Upper lobe of right lung (tissue), 1 donor: ENCODE data around the gene KIAA1614. TPM values are rescaled to one million over a fixed set of nuclear protein-coding genes. Genes with fewer than 3 reads are reported as not detected.

ENCODE experiments used
- ATAC-seq: fragments of 200-7000 bp; cut with Tn5 transposase; one replicate; pipeline ENCODE4 v1.9.1; 2020; ENCODE audit warnings: mild to moderate bottlenecking, moderate library complexity
- DNase-seq: peaks from one replicate; pipeline ENCODE4 v3.0.0-alpha.2; 2020
- H3K27ac ChIP-seq: fragments of 200-600 bp; one replicate; pipeline ENCODE4 v1.8.0; 2022
- H3K27me3 ChIP-seq: fragments of 200-600 bp; one replicate; pipeline ENCODE4 v1.8.0; 2022; ENCODE audit warnings: mild to moderate bottlenecking
- H3K36me3 ChIP-seq: fragments of 200-600 bp; one replicate; pipeline ENCODE4 v1.8.0; 2022
- H3K4me1 ChIP-seq: fragments of 200-600 bp; one replicate; pipeline ENCODE4 v1.8.0; 2022
- H3K4me3 ChIP-seq: fragments of 200-600 bp; one replicate; pipeline ENCODE4 v1.8.0; 2022; ENCODE audit warnings: mild to moderate bottlenecking
- H3K9me3 ChIP-seq: fragments of 200-600 bp; one replicate; pipeline ENCODE4 v1.8.0; 2022
- intact Hi-C: fragments of 100-400 bp; cut with DNase I; formaldehyde crosslinking; loops from one replicate; pipeline ENCODE4 v1.11.0; 2022
- total RNA-seq: library from RNA; stranded (reverse); fragmentation: NEBNext Ultra II Directional; extraction: Animal tissue kit (Norgen Biotek cat#: 25700); gene quantifications from one replicate; pipeline ENCODE4 v1.2.1, GENCODE V29; 2021
- TF ChIP-seq, protein P1 (sequence below): fragments of 200-600 bp; IDR thresholded peaks from one replicate; pipeline ENCODE4 v1.8.0; 2022; ENCODE audit warnings: antibody characterized with exemption
- donor health status: DM: no; HTN: yes; CAD: no; lungs with severe emphysema.

Gene KIAA1614
- total RNA-seq, 1 donor from 2014 or later = 5.5 TPM

DNA sequence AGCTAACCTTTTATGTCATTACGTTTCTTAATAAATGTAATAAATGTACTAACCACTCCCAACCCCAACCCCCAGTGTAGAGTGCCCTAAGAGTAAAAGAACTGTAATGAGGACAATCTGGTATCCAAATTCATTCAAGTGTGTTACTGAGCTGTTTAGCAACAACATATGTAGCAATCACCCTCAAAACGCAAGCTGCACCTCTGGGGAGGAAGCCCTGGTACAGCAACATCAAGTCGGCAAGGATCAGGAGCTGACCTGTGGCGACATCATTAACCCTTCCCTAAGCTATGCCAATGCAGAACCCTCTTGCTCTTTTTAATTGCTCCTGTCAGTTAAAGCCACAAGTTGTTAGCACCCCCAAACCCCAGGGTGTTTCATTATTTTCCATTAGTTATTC is 62.9 kb downstream of the KIAA1614 start:
- no peak overlapping the region for H3K4me3 ChIP-seq
- no peak overlapping the region for H3K27ac ChIP-seq
- no peaks in the 10 kb centered on the region for H3K27me3 ChIP-seq
- TF ChIP-seq, protein P1, sequence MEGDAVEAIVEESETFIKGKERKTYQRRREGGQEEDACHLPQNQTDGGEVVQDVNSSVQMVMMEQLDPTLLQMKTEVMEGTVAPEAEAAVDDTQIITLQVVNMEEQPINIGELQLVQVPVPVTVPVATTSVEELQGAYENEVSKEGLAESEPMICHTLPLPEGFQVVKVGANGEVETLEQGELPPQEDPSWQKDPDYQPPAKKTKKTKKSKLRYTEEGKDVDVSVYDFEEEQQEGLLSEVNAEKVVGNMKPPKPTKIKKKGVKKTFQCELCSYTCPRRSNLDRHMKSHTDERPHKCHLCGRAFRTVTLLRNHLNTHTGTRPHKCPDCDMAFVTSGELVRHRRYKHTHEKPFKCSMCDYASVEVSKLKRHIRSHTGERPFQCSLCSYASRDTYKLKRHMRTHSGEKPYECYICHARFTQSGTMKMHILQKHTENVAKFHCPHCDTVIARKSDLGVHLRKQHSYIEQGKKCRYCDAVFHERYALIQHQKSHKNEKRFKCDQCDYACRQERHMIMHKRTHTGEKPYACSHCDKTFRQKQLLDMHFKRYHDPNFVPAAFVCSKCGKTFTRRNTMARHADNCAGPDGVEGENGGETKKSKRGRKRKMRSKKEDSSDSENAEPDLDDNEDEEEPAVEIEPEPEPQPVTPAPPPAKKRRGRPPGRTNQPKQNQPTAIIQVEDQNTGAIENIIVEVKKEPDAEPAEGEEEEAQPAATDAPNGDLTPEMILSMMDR = no peak
- ATAC-seq (peak; percentile 68), DNase-seq (no peak)
- no peaks in the 10 kb centered on the region for H3K9me3 ChIP-seq
- peaks cover 4% of the 10 kb centered on the region for H3K4me1 ChIP-seq
- intact Hi-C loops = no loop called here
- peaks cover 65% of the 10 kb centered on the region for H3K36me3 ChIP-seq

DNA sequence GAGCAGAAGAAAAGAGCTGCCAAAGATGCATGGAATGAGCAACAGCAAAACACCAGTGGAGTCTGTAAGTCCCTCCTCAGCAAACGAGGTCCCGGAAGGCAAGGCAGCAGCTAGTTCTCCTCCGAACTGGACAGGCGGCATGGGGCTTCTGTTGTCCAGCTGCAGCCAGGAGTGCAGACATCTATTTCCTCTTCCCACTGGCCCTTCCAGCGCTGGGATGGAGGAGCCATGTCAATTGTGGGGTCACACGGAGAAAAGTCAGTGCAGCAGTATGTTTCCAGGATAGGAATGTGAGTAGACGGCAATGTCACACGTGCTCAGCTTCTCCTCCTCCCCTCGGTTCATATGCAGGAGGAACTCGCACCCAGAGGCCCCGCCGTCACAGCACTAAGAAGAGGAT is 63.5 kb downstream of the KIAA1614 start:
- TF ChIP-seq, protein P1 = no peak
- intact Hi-C loops = no loop called here
- no peak for DNase-seq
- Histone ChIP-seq H3K36me3 (peaks cover 63% of the 10 kb centered on the region), H3K27ac (no peak overlapping the region), H3K9me3 (no peaks in the 10 kb centered on the region), H3K4me1 (peaks cover 6% of the 10 kb centered on the region), H3K4me3 (no peak overlapping the region), H3K27me3 (no peaks in the 10 kb centered on the region)
- ATAC-seq = no peak

DNA sequence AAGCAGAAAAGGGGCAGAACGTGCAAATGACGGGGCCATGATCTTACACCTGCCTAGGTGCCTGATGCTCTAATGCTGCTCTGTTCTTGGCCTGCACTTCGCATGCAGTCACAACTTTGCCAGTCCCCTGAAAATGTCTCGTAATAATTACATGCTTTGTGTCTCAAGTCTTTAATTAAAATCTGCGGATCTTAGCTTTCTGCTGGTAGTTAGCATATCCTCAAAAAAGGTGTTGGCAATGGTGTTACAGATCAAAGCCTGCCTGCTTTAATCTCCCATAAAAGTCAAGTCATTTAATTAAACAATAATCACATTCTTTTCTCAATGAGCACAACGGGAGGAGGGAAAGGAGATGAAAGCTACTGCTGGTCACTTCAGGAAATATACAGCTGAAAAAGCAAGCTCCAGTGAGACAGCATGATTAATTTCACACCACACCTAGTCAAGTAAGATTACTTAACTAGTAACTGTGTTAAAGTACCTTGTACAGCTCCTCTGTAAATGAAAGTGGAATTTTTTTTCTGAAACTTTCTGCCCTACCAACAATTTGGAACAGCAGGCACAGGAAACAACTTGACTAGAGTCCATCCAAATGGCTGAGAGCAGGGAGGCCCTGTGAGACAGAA is 64.1 kb downstream of the KIAA1614 start:
- ATAC-seq (peak; percentile 42), DNase-seq (no peak)
- TF ChIP-seq, protein P1 = no peak
- Histone ChIP-seq H3K4me3 (no peak overlapping the region), H3K36me3 (peaks cover 66% of the 10 kb centered on the region), H3K27ac (no peak overlapping the region), H3K4me1 (peaks cover 11% of the 10 kb centered on the region), H3K27me3 (no peaks in the 10 kb centered on the region), H3K9me3 (no peaks in the 10 kb centered on the region)
- intact Hi-C loops = no loop called here

DNA sequence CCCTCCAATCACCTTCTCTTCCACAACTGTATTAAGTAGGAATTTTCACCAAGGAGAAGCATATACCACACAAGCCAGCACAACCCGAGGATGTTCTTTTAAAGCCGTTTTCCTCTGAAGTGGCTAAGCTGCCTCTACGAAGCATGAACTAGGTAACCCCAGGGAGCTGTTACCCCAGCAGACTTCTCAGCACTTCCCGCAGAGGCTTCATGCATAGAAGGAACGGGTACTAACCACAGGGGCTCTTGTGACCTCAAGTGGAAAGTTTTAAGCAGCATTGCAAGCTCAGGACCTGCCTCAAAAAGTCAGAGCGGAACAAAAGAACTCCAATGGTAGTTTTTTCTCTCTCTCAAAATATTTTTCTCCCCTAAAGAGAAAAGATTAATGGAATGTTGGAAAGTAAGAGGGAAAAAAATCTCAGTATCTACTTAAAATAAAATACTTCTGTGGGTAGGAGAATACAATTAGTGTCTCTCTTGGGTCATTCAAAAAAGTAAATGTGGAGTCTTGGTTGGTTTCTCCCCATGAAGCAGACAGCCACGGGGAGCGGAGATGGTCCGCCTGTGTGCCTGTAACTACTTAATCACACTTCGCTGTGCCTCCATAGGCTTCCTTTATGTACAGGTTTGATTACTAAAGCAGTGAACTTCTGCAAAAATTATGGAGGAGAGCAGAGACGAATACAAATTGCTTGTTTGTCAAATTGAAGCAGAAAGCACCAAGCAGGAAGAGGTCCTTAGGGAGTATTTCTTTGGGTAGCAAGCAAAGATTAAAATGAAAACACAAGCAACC is 69.1 kb downstream of the KIAA1614 start:
- Histone ChIP-seq H3K36me3 (peaks cover 67% of the 10 kb centered on the region), H3K9me3 (no peaks in the 10 kb centered on the region), H3K27ac (no peak overlapping the region), H3K27me3 (no peaks in the 10 kb centered on the region), H3K4me3 (no peak overlapping the region), H3K4me1 (peaks cover 22% of the 10 kb centered on the region)
- DNase-seq = no peak
- TF ChIP-seq, protein P1 = no peak
- intact Hi-C loops = no loop called here
- peak; percentile 81 for ATAC-seq

DNA sequence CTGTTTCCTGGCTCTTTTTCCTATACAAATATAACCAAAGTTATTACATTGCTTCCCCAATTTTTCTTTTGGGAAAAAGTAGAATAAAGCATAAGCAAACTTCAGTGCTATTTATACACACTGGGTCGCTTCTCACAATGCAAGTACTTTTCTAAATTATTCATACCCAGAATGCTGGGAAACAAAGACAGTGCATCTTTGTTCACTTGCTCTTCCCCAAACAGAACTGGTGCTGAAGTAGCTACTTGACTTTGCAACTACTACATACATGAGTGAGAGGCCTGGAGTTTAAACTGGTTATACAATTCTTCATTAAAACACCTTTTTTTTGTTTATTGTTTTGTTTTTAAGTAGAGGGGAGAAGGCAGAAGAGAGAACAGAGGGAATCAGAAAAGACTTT is 69.7 kb downstream of the KIAA1614 start:
- intact Hi-C loops = no loop called here
- DNase-seq (no peak), ATAC-seq (no peak)
- H3K27ac ChIP-seq = no peak overlapping the region
- no peaks in the 10 kb centered on the region for H3K9me3 ChIP-seq
- no peak overlapping the region for H3K4me3 ChIP-seq
- peaks cover 20% of the 10 kb centered on the region for H3K4me1 ChIP-seq
- H3K36me3 ChIP-seq = peaks cover 67% of the 10 kb centered on the region
- no peaks in the 10 kb centered on the region for H3K27me3 ChIP-seq
- TF ChIP-seq, protein P1 = no peak
